NCI-H2029 (cell line): ENCODE results near the gene PCBP2.
"Not testable (repeated sequence)": the region's sequence is repeated elsewhere in the genome, so short reads cannot be mapped to it uniquely, and the experiment has no call there.

Experiments
- DNase-seq: peaks from one replicate; lab custom pipeline; 2025; lab: John Stamatoyannopoulos, UW

Gene PCBP2

DNA sequence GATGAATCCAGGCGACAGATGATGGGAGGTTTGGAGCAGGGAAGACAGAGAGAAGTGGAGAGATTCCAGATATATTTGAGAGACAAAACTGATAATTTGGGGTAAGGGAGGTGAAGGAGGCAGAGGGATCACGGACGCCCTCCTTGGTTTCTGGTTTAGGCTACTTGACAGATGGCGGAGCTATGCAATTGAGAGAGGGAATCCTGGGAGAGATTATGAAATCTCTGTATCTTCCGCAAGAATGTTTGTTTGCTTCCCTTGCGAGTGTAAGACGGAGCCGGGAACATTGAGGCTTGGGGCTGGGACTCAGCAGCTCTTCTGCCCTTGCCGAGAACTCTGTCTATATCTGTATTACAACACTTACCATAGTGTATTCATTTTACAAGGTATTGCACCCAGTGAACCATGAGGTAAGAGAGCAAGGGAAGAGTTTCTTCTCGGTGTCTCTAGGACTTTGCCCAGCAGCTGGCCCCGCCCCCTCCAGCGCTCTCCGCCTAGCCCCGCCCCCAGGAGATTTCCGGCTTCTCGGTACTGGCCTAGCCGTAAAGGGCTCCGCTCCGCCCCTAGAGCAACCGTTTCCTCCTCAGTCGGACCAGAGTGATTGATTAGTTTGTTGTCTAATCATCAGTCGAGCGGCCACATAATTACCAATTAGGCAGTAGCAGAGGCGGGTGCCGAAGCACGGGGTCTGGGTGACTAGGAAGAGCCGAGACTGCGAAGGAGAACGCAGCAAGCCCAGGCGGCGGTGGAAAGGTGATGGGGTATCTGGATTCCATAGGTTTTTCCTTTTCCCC lies 10.7 kb upstream of the PCBP2 start, which contains the start of gene PRR13:
TSS of gene PRR13 (plus strand) at position 695 of the 794 bp plus-strand sequence. CDS start 981 bp downstream, outside the sequence.
- DNase-seq: peak; percentile 99

DNA sequence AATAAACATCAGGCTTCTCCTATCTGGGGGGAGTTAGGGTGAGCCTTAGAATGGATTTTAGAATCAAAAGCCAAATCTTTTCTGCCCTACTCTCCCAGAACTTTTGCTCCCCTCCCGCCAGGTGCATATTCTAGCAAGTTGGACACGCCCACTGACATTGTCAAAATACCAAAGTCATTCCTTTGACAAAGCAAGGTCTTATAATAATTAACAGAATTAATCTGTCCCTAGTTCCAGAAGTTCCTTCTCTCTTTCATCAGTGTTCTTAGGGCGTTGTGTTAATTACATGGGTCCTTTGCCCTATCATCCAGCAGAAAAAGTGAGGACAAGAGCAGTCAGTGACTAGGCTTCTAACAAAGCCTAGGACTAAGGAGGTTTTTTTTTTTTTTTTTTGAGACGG lies 7.9 kb upstream of the PCBP2 start:
- DNase-seq: no peak

DNA sequence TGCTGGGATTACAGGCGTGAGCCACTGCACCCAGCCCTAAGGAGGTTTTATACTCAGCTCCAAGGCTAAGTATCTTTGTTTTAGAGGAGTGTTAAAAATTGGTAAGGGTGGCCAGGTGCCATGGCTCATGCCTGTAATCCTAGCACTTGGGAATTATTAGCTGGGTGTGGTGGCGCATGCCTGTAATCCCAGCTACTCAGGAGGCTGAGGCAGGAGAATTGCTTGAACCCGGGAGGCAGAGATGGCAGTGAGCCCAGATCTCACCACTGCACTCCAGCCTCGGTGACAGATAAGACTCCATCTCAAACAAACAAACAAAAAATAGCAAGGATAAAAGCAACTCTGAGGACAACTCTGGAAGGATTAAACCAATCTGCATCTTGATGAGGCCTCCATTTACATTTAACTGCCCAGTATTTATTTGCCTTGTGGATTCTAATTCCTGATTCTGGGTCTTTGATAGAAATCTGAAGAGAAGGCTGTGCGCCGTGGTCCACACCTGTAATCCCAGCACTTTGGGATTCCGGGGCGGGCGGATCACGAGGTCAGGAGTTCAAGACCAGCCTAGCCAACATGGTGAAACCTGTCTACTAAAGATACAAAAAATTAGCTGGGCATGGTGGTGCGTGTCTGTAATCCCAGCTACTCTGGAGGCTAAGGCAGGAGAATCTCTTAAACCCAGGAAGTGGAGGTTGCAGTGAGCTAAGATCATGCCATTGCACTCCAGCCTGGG lies 7.1 kb upstream of the PCBP2 start:
- not testable (repeated sequence) for DNase-seq

DNA sequence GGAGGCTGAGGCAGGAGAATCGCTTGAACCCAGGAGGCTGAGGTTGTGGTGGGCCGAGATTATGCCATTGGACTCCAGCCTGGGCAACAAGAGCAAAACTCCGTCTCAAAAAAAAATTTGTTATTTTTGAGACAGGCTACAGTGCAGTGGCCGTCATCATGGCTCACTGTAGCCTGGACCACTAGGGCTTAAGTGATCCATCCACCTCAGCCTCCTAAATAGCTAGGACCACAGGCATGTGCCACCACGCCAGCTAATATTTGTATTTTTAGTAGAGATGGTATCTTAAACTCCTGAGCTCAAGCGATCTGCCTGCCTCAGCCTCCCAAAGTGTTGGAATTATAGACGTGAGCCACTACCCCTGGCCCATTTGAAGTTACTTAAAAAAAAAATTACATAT lies 966 bp upstream of the PCBP2 start:
- no peak for DNase-seq

DNA sequence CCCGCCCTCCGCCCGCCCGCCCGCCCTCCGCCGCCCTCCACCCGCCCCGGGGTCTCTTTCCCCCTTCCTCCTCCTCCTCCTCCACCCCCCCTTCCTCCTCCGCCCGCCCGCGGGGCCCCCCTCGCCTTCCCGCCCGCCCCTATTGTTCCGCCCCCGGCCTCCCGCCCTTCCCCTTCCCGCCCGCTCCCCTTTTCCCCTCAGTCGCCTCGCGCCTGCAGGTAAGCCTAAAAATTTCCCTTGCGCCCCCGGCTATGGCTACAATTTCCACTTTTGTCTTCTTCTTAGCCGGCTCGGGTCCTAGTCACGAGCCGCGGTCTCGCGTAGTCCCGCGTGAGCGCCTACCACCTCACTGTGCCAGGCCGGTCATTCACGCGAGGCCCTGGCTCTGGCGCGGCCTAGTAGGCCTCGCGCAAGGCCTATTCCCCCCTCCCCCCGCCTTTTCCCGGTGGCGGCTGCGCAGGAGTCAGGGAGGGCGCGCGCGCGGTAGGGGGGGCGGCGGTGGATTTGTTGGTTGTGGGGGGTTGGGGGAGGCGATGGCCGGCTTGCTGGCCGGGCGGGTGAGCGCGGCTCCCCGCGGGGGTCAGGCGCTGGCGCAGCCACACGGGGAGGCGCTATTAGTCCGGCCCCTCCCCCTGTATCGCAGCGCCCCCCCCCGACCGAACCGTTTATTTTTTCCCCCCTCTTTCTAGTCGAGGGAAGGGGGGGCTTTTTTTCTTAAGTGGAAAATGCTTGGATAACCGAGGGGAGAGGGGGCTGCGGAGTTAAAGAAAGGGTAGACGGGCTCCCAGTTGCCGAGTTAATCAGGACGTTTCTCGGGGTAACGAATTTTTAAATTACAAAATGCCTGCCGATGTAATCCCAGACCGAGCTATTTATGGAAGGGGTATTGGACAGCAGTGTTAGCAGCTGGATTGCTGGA lies 516 bp downstream of the PCBP2 start:
- peak; percentile 76 for DNase-seq

DNA sequence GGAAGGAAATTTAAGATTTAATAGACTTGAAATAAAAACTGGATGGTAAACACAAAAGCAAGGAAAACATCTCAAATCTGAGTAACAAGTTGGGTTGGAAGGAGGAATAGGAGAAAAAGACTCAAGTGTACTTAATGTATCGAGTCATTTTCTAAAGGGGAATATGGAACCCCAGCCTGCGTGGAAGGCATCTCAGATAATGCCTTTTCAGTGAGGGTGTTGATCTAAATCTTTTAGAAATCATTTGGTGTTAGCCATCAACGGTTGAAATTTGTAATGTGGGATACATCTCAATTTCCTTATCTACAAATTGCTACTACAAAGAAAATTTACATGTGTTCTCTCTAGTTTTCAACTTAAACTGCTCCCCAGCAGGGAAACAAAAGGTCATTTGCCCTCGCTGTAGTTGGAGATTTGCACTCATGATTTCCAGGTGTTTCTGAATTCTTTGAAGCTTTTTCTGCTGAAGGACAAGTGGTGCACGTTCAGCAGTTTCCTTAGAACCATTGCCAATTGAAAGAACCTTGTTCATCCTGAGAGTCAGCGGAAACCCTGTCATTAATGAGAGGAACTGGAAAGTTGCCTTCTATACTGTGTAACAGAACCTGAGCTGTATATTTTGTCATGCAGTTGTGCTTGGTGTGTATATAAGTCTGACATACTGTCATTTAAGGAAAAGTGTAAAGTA lies 2.2 kb downstream of the PCBP2 start:
- DNase-seq: no peak

DNA sequence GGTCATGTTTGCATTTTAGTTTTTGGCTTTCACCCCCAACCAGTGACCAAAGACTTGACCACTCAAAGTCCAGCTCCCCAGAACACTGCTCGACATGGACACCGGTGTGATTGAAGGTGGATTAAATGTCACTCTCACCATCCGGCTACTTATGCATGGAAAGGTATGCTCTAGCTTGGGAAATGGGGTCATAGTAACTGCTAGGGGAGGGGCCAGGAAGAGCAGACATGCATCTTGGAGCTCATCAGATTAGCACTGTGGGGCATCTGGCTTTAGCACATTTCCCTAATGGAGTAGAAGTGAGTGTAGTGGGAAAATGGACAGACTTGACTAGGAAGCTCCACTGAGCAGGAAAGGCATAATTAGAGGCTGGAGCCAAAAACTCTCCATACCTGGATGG lies 2.8 kb downstream of the PCBP2 start:
- DNase-seq: no peak

DNA sequence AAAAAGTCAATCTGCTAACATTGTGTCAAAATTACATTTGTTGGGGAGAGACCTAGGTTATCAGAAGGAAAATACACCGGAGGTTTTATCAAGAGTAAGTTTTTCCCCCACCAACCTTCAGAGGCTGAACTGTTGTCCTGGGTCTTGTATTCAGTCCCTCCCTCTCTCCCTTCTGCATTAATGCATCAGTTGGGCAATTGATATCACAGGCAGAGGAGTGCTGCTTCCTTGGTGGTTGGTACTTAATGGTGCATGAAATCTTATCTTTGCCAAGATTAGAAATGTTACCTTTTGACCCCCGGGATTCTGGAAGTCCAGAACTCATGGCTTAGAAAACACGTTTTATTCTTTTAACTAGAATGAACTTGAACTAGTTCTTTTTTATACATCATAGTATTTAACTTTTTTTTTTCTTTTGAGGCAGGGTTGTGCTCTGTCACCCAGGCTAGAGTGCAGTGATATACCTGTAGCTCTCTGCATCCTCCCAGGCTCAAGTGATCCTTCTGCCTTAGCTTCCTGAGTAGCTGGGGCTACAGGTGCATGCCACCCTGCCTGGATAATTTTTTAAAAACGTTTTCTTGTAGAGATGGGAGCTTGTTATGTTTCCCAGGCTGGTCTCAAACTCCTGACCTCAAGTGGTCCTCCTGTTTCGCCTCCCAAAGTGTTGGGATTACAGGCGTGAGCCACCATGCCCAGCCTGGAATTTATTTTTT lies 4.9 kb downstream of the PCBP2 start:
- DNase-seq: no peak

DNA sequence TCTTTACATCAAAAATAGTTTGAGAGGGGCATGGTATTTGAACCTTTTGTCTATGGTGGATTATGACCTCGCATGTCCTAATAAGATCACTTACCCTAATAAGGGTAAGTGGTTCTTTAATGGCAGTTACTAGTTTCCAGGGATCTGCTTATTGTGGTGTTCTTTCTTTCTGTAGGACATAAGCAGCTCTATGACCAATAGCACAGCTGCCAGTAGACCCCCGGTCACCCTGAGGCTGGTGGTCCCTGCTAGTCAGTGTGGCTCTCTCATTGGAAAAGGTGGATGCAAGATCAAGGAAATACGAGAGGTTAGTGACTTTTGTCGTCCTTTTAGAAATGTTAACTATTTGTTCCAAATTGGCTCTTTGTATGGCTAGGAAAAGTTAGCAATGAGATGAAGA lies 7.2 kb downstream of the PCBP2 start:
- no peak for DNase-seq

DNA sequence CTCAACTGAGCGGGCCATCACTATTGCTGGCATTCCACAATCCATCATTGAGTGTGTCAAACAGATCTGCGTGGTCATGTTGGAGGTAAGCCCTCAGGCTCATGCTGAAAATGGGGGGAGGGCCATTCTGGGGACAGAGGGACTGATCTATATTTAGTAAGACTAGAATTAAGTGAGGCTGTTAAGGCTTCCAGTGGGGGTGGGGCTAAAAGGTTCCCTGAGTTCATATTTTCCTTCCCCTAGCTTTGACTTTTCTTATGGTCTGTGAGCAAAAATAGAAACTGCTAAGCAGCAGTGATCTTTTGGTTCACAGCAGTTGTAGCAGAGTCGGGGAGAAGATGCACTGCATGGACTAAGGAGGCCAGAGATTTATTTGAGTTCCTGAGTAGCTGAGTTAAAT lies 9.2 kb downstream of the PCBP2 start:
- DNase-seq: no peak

DNA sequence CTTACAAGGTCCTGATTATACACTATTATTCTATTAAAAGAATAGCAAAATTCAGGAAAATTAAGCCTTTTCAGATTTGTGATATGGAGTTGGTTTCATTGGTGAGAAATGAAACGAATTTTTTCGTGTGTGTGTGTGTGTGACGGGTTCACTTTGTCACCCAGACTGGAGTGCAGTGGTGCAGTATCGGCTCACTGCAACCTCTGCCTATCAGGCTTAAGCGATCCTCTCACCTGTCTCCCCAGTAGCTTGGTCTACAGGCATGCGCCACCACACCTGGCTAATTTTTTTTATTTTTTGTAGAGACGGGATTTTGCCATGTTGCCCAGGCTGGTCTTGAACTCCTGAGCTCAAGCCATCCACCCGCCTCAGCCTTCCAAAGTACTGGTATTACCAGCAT lies 9.7 kb downstream of the PCBP2 start:
- DNase-seq: no peak

DNA sequence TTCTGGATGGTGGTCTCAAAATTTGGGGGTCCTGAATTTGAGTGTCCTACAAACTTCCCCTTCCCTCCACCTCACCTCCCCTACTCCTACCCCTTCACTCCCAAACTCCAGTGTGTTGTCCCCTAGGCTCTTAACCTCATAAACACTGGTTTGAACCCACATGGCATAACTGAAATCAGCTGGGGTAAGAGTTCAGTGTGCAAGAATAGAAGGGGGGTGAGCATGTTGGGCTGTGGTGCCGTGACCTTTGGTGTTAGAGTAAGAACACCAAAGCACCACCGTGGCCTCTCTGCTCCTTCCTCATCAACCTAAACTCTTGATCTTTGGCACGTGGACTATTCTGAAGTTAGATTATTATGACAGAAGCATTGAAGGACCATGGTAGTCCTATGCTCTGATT lies 11.0 kb downstream of the PCBP2 start:
- no peak for DNase-seq

DNA sequence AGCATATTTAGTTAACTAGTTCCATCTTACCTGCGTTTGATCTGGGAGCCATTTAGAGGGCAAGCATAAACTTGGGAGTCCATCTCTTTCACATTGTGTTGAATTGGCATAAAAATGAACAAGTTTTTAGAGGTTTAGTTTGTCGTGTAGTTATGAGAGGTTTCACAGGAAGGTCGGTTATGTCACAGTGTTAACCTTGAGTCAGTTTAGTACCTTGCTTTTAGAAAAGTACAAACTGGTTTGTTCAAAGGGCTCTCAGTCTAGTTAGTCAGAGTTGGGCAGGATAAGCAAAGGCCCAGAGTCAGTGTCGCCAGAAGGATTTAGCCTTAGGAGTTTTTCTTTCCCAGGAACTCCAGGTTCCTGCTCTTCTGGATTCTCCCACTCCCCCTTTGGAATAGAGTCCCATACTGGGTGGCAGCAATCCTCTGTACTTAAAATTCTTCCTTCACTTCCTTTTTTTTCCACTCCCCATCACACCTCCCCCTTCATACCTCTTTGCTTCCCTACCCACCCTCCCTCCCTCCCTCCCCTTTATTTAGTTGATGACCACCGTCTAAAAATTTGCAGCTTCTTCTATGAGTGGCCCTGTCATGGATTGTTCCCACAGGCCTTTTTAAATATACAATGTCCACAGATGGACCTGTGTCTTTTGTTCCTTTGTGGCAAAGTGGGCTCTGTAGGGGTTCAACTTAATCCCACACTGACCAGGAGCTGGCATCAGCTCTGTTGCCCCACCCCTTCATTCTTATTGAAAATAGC lies 12.1 kb downstream of the PCBP2 start:
- no peak for DNase-seq

DNA sequence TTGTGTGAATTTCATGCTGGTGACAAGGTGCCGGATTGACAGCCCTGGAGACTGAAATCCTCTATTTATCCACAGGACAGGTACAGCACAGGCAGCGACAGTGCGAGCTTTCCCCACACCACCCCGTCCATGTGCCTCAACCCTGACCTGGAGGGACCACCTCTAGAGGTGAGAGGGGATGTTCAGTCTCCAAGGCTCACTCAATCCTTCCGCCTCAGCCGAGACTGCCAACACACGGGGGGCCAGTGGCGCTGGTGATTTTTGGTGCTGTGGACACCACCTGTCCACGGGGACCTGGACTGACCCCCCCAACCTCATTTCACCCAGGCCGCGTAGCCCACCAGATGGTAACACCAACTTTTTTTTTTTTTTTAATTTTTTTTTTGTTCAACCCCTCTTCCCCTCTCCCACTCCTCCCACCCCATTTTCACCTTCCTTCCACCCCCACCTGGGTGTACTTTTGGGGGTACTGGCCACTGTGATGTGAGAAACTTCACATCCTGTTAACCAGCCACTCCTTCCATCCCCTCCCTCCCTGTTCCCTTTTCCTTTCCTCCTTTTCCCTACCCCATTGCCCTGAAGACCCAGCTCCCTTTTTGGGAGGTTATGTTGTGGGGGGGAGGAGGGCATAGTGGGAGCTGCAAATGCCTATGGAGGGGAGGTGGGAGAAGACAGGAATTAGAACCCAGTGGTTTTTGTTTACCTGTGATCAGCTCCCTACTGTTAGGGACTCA lies 12.9 kb downstream of the PCBP2 start:
- DNase-seq: no peak

DNA sequence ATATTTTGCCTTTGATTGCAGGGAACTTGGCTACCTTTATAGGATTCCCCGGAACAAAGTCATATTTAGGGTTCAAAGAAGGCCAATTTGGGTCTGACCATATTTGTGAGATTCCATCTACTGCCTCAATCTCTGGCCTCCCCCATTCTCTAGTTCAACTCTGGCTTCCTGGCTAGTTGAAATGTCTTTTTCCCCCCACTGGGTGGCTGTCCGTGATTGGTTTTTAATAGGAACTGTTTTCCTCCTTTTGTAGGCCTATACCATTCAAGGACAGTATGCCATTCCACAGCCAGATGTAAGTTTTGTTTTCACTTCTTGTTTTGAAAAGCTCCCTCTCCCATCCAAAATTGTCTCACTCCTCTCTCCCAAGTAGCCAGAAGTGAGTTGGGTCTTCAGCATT lies 13.8 kb downstream of the PCBP2 start:
- DNase-seq: no peak

DNA sequence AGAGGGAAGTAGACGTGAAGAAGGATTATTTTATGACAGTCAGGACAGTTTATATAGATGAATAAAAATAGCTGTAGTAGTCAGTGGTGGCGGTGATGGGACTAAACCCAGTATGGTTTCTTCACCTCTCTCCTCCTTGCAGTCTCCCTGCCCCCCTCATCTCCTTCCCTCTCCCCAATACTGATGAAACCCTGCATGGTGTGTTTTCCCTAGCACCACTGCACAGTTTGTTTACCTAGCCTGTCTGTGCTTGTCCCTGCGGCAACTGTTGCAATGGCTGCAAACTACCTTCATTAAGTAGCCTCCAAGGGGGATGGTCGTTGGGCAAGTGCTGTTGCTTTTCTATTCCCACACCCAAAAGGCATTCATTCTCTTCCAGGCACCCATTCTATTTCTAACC lies 14.7 kb downstream of the PCBP2 start:
- DNase-seq: no peak

DNA sequence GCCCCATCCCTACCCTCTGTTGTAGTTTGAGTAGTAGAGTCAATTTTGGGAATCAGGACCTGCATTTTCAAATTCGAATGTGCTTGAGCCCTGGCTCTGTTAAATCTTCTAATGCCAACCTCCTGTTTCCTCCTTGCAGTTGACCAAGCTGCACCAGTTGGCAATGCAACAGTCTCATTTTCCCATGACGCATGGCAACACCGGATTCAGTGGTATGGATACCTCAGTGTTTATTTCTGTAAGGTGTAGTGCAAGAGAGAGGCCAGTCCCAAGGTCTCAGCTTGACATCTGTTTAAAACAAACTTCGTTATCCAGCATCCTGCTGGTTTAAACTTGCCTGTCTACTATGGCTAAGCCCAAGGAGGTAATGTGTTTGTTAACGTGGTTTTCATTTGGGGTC lies 15.2 kb downstream of the PCBP2 start:
- no peak for DNase-seq

DNA sequence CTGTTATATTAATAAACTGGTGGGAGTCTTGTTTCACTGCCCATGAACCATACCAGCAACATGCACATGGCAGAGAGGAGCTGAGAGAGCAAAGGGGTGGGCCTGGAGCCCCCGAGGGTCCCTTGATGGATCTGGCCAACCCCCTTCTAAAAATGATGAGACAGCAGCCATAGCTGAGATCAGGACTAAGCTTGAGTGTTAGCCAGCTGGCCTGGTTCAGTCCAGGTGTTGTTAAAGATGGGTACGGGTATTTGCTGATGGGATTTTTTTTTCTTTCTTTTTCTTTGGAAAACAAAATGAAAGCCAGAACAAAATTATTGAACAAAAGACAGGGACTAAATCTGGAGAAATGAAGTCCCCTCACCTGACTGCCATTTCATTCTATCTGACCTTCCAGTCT lies 16.0 kb downstream of the PCBP2 start:
- DNase-seq: no peak

DNA sequence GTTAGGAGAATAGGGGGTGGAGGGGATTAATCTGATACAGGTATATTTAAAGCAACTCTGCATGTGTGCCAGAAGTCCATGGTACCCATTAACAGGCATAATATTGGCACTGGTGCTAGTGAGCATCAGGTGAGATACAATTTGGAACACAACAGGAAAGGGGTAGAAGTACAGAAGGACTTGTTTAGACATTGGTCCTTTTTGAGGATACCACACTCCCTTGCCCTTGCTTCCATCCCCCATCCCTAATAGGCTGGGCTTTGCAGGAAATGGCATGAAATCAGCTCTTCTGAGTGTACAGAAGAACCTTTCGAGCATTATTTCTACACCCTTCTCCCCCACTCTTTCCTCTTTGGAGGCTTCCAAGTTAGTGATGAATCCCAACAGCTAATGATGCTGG lies 16.4 kb downstream of the PCBP2 start:
- DNase-seq: no peak
